CD4-positive, CD25-positive, alpha-beta regulatory T cell (primary cell): Measurements from ENCODE around the gene ADGRL4. TPM values are rescaled to one million over a fixed set of nuclear protein-coding genes. Genes with fewer than 3 reads are reported as not detected.
A peak's percentile ranks its signal among the peaks of the same experiment; 100 is the strongest.

ENCODE experiments used
- ATAC-seq, 2 donors: fragments of 150-1000 bp; cut with Tn5 transposase; one replicate each; pipeline ENCODE4 v1.10.0; 2021; ENCODE audit warnings: low read depth in 2 of 2, moderate number of reproducible peaks in 2 of 2, moderate library complexity in 1 of 2
- DNase-seq, 3 donors: peaks; one replicate each; pipeline versions ENCODE4 v3.0.0 to v3.0.0-alpha.2; 2012 to 2022; ENCODE audit warnings: mixed read lengths in 1 of 3
- H3K27ac ChIP-seq: one replicate; pipeline ENCODE4 v1.7.0; 2013; ENCODE audit warnings: mild to moderate bottlenecking, low read length; ENCODE audit not compliant: insufficient read depth, poor library complexity, severe bottlenecking
- H3K27me3 ChIP-seq: one replicate; pipeline ENCODE4 v1.7.0; 2013; ENCODE audit warnings: low read length; ENCODE audit not compliant: control insufficient read depth, insufficient read depth
- H3K36me3 ChIP-seq: one replicate; pipeline ENCODE4 v1.7.0; 2013; ENCODE audit warnings: mild to moderate bottlenecking, low read length, moderate library complexity; ENCODE audit not compliant: control insufficient read depth, insufficient read depth
- H3K4me1 ChIP-seq: 2 replicates; pipeline ENCODE4 v1.7.0; 2013; ENCODE audit warnings: mild to moderate bottlenecking, low read length; ENCODE audit not compliant: insufficient read depth, control insufficient read depth, poor library complexity, severe bottlenecking
- H3K4me3 ChIP-seq: one replicate; pipeline ENCODE4 v1.7.0; 2013; ENCODE audit warnings: low read depth, mild to moderate bottlenecking, low read length, moderate library complexity
- H3K9me3 ChIP-seq, 2 experiments: 1 replicate in 1 of 2; 2 replicates in 1 of 2; pipeline ENCODE4 v1.7.0; 2013; ENCODE audit warnings: low read length in 2 of 2, mild to moderate bottlenecking in 1 of 2, moderate library complexity in 1 of 2; ENCODE audit not compliant: control insufficient read depth in 2 of 2
- H3K27ac Mint-ChIP-seq, 3 donors: one replicate each; pipeline ENCODE4 v1.8.0; 2020 to 2022; ENCODE audit warnings: mild to moderate bottlenecking in 3 of 3, mixed read lengths in 3 of 3, moderate library complexity in 2 of 3
- H3K27me3 Mint-ChIP-seq: one replicate; pipeline ENCODE4 v1.8.0; 2022; ENCODE audit warnings: mild to moderate bottlenecking, mixed read lengths
- H3K36me3 Mint-ChIP-seq: one replicate; pipeline ENCODE4 v1.8.0; 2020; ENCODE audit warnings: mixed read lengths
- H3K4me1 Mint-ChIP-seq, 4 donors: one replicate each; pipeline ENCODE4 v1.8.0; 2020 to 2022; ENCODE audit warnings: mixed read lengths in 4 of 4, mild to moderate bottlenecking in 1 of 4
- H3K4me3 Mint-ChIP-seq, 4 donors: one replicate each; pipeline ENCODE4 v1.8.0; 2020 to 2022; ENCODE audit warnings: mild to moderate bottlenecking in 4 of 4, mixed read lengths in 4 of 4, moderate library complexity in 3 of 4
- H3K9me3 Mint-ChIP-seq, 7 donors: one replicate each; pipeline ENCODE4 v1.8.0; 2020 to 2022; ENCODE audit warnings: mixed read lengths in 7 of 7, mild to moderate bottlenecking in 3 of 7, moderate library complexity in 2 of 7
- polyA plus RNA-seq, 4 donors: library from polyadenylated mRNA; unstranded; fragments of 300-500 nt; fragmentation: Illumina TruSeq; gene quantifications; one replicate each; pipeline ENCODE4 v1.2.3, GENCODE V29; 2021
- total RNA-seq: library from RNA; stranded (reverse); gene quantifications from one replicate; pipeline ENCODE4 v1.2.3, GENCODE V29; 2022

The ADGRL4 gene
- total and polyA plus RNA-seq, 5 donors from 2014 or later: not detected

DNA sequence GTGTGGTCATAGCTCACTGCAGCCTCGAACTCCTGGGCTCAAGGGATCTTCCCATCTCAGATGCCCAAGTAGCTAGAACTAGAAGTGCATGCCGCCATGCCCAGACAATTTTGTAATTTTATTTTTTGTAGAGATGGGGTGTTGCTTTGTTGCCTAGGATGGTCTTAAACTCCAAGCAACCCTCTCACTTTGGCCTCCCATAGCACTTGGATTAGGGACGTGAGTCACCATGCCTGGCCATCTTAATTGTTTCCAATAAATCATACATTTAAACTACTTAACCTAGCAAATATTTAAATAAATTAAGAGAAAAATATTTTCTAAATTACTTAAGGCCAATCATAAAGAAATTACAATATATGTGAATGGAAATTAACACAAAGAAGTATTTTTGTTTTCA is 35.1 kb upstream of the ADGRL4 start:
- peaks cover 0 to 19% (median 3%) of the 10 kb centered on the region in 7 donors for H3K9me3 Mint-ChIP-seq
- ATAC-seq (no peak), DNase-seq (no peak)
- Histone ChIP-seq H3K27me3 (no peaks in the 10 kb centered on the region), H3K9me3 (peaks cover 0 to 3% of the 10 kb centered on the region in 2 experiments), H3K4me1 (no peaks in the 10 kb centered on the region), H3K27ac (no peak overlapping the region), H3K4me3 (no peak overlapping the region), H3K36me3 (no peaks in the 10 kb centered on the region)
- H3K36me3 Mint-ChIP-seq: no peaks in the 10 kb centered on the region
- H3K4me3 Mint-ChIP-seq: no peak overlapping the region
- no peaks in the 10 kb centered on the region for H3K27me3 Mint-ChIP-seq
- peaks cover 0 to 2% (median 0%) of the 10 kb centered on the region in 4 donors for H3K4me1 Mint-ChIP-seq
- H3K27ac Mint-ChIP-seq: no peak overlapping the region

DNA sequence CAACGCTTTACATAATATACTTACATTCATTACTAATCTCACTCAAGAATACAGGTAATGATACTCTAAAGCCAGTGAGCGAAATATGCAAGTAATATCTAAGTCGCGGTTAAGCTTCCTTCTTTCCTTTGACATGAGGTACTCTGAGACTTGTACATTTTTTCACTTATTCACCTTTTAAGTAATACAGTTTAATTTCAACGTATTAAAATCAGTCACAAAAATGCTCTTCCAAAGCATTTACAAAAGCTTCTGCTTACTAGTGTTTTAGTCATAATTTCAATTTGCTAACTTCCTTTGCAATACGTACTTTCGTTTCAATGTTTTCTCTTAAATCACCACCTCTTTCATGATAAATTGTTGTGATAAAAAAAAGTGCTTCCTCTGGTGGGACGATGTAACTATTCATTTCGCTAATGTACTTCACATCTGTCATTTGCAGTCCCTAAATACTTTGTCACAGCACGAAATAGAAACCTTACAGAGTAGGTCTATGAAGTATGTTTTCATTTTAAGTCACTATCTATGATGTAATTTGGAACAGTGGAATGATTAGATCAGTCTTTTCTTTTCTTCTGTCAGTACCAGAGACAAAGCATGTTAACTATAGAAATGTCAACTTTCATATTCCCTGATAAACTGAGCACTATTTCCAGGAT is 34.0 kb upstream of the ADGRL4 start:
- Mint-ChIP-seq H3K27ac (peak overlapping the region in 1 of 3 donors; percentile 7), H3K27me3 (no peaks in the 10 kb centered on the region)
- peak overlapping the region; percentile 13 for H3K4me3 ChIP-seq

DNA sequence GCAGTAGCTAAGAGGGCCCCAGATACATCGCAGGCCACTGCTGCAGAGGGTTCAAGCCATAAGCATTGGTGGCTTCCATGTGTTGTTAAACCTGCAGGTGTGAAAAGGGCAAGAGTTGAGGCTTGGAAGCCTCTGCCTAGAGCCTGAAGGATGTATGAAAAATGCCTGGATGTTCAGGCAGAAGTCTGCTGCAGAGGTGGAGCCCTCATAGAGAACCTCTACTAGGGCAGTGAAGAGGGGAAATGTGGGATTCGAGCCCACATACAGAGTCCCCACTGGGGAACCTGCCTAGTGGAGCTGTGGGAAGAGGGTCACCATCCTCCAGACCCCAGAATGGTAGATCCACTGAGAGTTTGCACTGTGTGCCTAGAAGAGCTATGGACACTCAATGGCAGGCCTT is 30.6 kb upstream of the ADGRL4 start:
- Mint-ChIP-seq H3K36me3 (no peaks in the 10 kb centered on the region), H3K4me3 (no peak overlapping the region), H3K27me3 (no peaks in the 10 kb centered on the region), H3K27ac (no peak overlapping the region), H3K4me1 (peaks cover 0 to 2% (median 0%) of the 10 kb centered on the region in 4 donors), H3K9me3 (peaks cover 0 to 19% (median 6%) of the 10 kb centered on the region in 7 donors)
- Histone ChIP-seq H3K4me3 (no peak overlapping the region), H3K27me3 (no peaks in the 10 kb centered on the region), H3K36me3 (no peaks in the 10 kb centered on the region), H3K4me1 (no peaks in the 10 kb centered on the region), H3K27ac (no peak overlapping the region), H3K9me3 (peaks cover 0 to 3% of the 10 kb centered on the region in 2 experiments)
- DNase-seq: no peak
- ATAC-seq: no peak

More for the DNA sequence above, 34.0 kb upstream of the ADGRL4 start:
- H3K4me1 ChIP-seq: no peaks in the 10 kb centered on the region
- no peak overlapping the region for H3K4me3 Mint-ChIP-seq
- no peak overlapping the region for H3K27ac ChIP-seq
- DNase-seq (peak in 1 of 3 donors; percentile 12), ATAC-seq (no peak)
- peaks cover 0 to 3% of the 10 kb centered on the region in 2 experiments for H3K9me3 ChIP-seq
- no peaks in the 10 kb centered on the region for H3K36me3 Mint-ChIP-seq
- peaks cover 0 to 2% (median 0%) of the 10 kb centered on the region in 4 donors for H3K4me1 Mint-ChIP-seq
- no peaks in the 10 kb centered on the region for H3K36me3 ChIP-seq
- no peaks in the 10 kb centered on the region for H3K27me3 ChIP-seq
- peaks cover 0 to 19% (median 8%) of the 10 kb centered on the region in 7 donors for H3K9me3 Mint-ChIP-seq

DNA sequence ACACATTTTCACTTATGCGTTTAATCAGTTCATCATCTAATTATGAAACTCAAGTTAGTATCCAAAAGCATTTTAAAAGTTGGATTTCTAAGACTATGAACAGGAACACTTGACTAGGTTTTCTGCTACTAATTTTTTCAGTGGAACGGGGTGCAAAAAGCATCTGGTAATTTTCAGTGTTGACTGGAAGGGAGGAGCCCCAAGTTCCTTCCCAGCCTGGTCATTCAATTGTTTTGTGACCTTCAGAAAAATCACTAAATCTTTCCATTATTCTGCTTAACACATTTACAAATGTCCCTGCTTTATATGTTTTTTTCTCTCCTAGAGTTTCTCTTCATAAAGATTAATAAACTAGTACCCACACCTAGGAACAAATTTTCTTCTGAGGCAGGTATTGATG is 6.0 kb upstream of the ADGRL4 start:
- Mint-ChIP-seq H3K27ac (no peak overlapping the region), H3K36me3 (no peaks in the 10 kb centered on the region), H3K9me3 (peaks cover 0 to 4% (median 2%) of the 10 kb centered on the region in 7 donors), H3K4me1 (no peaks in the 10 kb centered on the region), H3K27me3 (no peaks in the 10 kb centered on the region), H3K4me3 (no peak overlapping the region)
- Histone ChIP-seq H3K9me3 (no peaks in the 10 kb centered on the region), H3K27me3 (no peaks in the 10 kb centered on the region), H3K4me1 (no peaks in the 10 kb centered on the region), H3K4me3 (no peak overlapping the region), H3K27ac (no peak overlapping the region), H3K36me3 (no peaks in the 10 kb centered on the region)
- ATAC-seq: no peak
- DNase-seq: no peak

DNA sequence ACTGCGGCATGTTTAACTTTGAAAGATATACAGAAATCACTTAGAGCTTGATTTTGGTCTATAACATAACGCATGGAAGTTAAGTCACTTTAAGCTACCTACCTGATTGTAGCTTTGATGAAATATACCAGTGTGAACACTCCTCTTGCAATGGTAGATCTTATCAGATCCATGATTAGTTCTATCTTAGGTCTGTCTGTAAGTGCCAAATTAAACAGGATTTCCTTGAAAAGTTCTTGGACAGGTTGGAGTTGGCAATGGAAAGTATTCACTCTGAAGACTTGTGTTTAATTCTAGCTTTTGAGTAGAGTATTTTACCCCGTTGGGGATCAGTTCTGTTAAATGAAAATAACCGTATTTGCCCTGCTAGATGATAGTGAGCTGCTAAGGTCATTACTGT is 4.1 kb upstream of the ADGRL4 start:
- ATAC-seq (no peak), DNase-seq (no peak)
- H3K4me3 Mint-ChIP-seq: no peak overlapping the region
- Histone ChIP-seq H3K27me3 (no peaks in the 10 kb centered on the region), H3K4me3 (no peak overlapping the region), H3K27ac (no peak overlapping the region), H3K36me3 (no peaks in the 10 kb centered on the region), H3K4me1 (no peaks in the 10 kb centered on the region), H3K9me3 (peaks cover 0 to 3% of the 10 kb centered on the region in 2 experiments)
- no peak overlapping the region for H3K27ac Mint-ChIP-seq
- H3K36me3 Mint-ChIP-seq: no peaks in the 10 kb centered on the region
- H3K27me3 Mint-ChIP-seq: no peaks in the 10 kb centered on the region
- H3K9me3 Mint-ChIP-seq: peaks cover 0 to 7% (median 4%) of the 10 kb centered on the region in 7 donors
- no peaks in the 10 kb centered on the region for H3K4me1 Mint-ChIP-seq

DNA sequence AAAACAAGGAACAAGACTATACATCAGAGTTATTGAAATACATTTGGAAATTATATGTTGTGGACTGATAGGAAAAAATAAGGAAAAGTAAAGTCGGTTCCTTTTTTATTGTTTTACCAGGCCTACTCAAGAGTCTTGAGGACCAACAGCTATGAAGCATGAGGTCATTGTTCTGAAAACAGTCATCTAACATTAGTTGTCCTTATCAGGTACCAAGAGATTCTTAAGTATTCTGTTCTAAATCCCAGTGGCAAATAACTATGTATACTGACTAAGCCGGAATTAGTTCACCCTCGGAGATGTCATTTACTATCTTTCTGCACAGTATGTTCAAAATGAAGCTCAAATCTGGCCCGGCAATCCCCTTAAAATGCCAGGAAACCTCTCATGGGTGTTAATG is 585 bp downstream of the ADGRL4 start:
- no peaks in the 10 kb centered on the region for H3K36me3 ChIP-seq
- H3K9me3 Mint-ChIP-seq: peaks cover 1 to 8% (median 4%) of the 10 kb centered on the region in 7 donors
- no peaks in the 10 kb centered on the region for H3K4me1 ChIP-seq
- no peak for DNase-seq
- H3K27ac Mint-ChIP-seq: no peak overlapping the region
- no peak for ATAC-seq
- peaks cover 0 to 3% of the 10 kb centered on the region in 2 experiments for H3K9me3 ChIP-seq
- H3K4me3 Mint-ChIP-seq: no peak overlapping the region
- H3K4me3 ChIP-seq: no peak overlapping the region
- no peaks in the 10 kb centered on the region for H3K36me3 Mint-ChIP-seq
- H3K27me3 Mint-ChIP-seq: no peaks in the 10 kb centered on the region
- no peaks in the 10 kb centered on the region for H3K27me3 ChIP-seq
- no peak overlapping the region for H3K27ac ChIP-seq
- H3K4me1 Mint-ChIP-seq: no peaks in the 10 kb centered on the region

DNA sequence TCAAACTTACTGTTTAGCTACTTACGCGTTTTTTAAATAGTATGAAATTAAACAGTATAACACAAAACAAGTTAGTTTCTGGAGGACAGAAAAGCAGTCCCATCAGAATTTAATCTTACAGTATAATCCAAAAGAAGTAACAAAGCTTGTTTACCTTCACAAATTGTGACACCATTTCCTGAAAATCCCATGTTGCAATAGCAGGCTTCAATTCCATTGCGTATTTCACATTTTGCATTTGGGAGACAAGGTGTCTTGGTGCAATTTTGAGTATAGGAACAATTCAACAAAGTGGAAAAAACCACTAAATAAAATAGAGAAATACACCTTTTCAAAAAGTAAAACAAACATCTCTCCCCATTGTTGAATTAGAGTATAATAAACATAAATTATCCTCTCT is 1.6 kb downstream of the ADGRL4 start:
- no peak for DNase-seq
- Mint-ChIP-seq H3K27ac (no peak overlapping the region), H3K27me3 (no peaks in the 10 kb centered on the region)

DNA sequence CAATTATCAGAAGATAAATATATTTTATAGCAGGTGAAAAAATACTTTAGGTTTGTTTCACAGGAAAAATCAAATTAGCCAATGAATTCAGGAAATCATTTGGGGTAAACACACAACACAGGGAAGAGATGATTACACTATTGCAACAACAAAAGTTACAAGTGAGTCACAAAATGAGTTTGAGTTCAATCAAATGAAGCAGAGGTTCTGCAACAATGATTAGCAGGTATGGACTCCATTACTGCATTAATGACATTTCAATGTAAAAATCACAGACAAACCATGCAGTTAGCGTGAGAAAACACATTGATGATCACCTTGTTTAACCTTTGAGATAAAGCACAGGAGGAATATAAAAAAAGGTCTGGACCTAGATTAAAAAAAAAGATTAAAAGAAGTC is 9.7 kb downstream of the ADGRL4 start:
- Mint-ChIP-seq H3K9me3 (peaks cover 0 to 5% (median 1%) of the 10 kb centered on the region in 7 donors), H3K4me1 (no peaks in the 10 kb centered on the region), H3K4me3 (no peak overlapping the region), H3K27me3 (no peaks in the 10 kb centered on the region), H3K36me3 (no peaks in the 10 kb centered on the region), H3K27ac (no peak overlapping the region)
- no peak overlapping the region for H3K27ac ChIP-seq
- H3K4me1 ChIP-seq: no peaks in the 10 kb centered on the region
- no peak overlapping the region for H3K4me3 ChIP-seq
- ATAC-seq (no peak), DNase-seq (no peak)
- H3K36me3 ChIP-seq: no peaks in the 10 kb centered on the region
- H3K9me3 ChIP-seq: no peaks in the 10 kb centered on the region
- no peaks in the 10 kb centered on the region for H3K27me3 ChIP-seq

More for the DNA sequence above, 1.6 kb downstream of the ADGRL4 start:
- no peak for ATAC-seq
- Histone ChIP-seq H3K4me3 (no peak overlapping the region), H3K27me3 (no peaks in the 10 kb centered on the region), H3K36me3 (no peaks in the 10 kb centered on the region), H3K9me3 (peaks cover 0 to 3% of the 10 kb centered on the region in 2 experiments), H3K4me1 (no peaks in the 10 kb centered on the region), H3K27ac (no peak overlapping the region)
- peaks cover 1 to 8% (median 5%) of the 10 kb centered on the region in 7 donors for H3K9me3 Mint-ChIP-seq
- H3K4me3 Mint-ChIP-seq: no peak overlapping the region
- no peaks in the 10 kb centered on the region for H3K4me1 Mint-ChIP-seq
- H3K36me3 Mint-ChIP-seq: no peaks in the 10 kb centered on the region
